Uterus (tissue), 2 donors: ENCODE results near the gene PTPRN2.

ENCODE experiments used
- CTCF ChIP-seq, 4 experiments: fragments of 200-600 bp in 2 of 4; fragments of 450-650 bp in 2 of 4; sonication (generic) in 2 of 4; IDR thresholded peaks; one replicate each; pipeline ENCODE4 v1.5.1; 2016 to 2019; ENCODE audit warnings: antibody characterized with exemption in 4 of 4, mild to moderate bottlenecking in 2 of 4, moderate library complexity in 1 of 4
- POLR2A ChIP-seq, 2 donors: fragments of 450-650 bp; IDR thresholded peaks; one replicate each; pipeline ENCODE4 v1.6.1; 2016; ENCODE audit warnings: antibody characterized with exemption in 2 of 2, mild to moderate bottlenecking in 1 of 2, moderate library complexity in 1 of 2

DNA sequence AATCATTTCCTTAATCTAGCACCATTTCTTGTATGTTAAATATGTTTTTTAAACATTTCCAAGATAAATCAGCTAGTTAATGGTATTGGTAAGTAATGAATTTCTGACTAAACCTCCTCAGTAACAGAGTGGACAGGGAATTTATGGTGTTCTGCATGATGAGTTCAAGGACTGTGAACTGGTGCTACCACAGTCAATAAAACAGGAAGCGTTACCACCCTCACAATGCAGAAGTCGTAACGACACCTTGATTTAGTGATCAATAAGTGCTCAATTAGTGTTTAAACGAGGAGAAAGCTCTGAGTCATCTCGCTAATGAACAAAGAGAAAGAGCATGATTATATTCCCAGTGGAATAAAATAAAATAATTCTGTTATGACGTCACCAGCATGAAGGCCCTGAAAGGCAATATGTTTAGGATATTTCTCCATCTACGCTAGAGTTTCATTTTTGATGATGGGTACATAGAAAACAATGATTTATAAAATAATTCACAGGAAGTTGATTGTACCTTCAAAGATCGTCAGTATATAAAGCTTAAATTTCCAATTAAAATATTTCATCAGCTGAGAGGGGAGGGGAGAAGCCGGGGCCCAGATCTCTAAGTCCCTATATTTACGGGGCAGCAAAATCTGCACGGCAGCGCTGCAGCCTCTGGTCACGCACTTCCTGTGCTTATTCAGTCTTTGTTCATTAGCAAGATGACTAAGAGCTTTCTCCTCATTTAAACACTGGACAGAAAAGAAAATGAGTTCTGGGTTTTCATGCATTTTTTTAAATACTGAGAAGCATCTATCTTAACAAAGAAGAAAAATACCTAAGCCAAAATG, 400.5 kb downstream of the PTPRN2 start:
- TF ChIP-seq POLR2A (IDR thresholded peaks at IDR 0.05): no peak
- TF ChIP-seq CTCF (IDR thresholded peaks at IDR 0.05): no peak
